ENCODE data around the gene RAB11FIP3. TPM values are rescaled to one million over a fixed set of nuclear protein-coding genes. Genes with fewer than 3 reads are reported as not detected.
A peak's percentile ranks its signal among the peaks of the same experiment; 100 is the strongest.

Gene RAB11FIP3
- total and polyA plus RNA-seq, 10 of the 15 experiments (the other 5 are each of a cell fraction or from before 2014, with no cell fraction given), result 1.2 to 27.3 (median 7.7) TPM

- no peak overlapping the region for H3K4me2 ChIP-seq (ENCODE audit: control insufficient read depth, insufficient read depth)
- H3K4me1 ChIP-seq (ENCODE audit: control insufficient read depth, insufficient read depth, low read length), result peaks cover 7% of the 10 kb centered on the region
- FAIRE-seq (no peak), ATAC-seq (no peak), DNase-seq (ENCODE audit: low read depth, low spot score) (no peak)
- TF ChIP-seq SMAD1 (IDR thresholded peaks at IDR 0.05; ENCODE audit: low read depth, partially characterized antibody) (no peak), NR2C2 (IDR thresholded peaks at IDR 0.05; ENCODE audit: borderline replicate concordance, control insufficient read depth, insufficient read length, low read depth) (no peak), HDAC2 (IDR thresholded peaks at IDR 0.05) (no peak), NKRF (conservative IDR thresholded peaks at IDR 0.05) (no peak), ZBTB11 (CRISPR knock-in tag; IDR thresholded peaks at IDR 0.05) (no peak), HDAC6 (IDR thresholded peaks at IDR 0.05; ENCODE audit: unreplicated experiment) (no peak), MTA2 (IDR thresholded peaks at IDR 0.05; ENCODE audit: low read depth) (no peak), CBX3 (IDR thresholded peaks at IDR 0.05; ENCODE audit: borderline replicate concordance, low read depth) (no peak), PAX8 (IDR thresholded peaks at IDR 0.05) (no peak), PAX5 (IDR thresholded peaks at IDR 0.05; ENCODE audit: borderline replicate concordance, low read depth, low read length) (no peak), MEF2B (IDR thresholded peaks at IDR 0.05; ENCODE audit: partially characterized antibody, poor library complexity, severe bottlenecking) (no peak), CHD4 (IDR thresholded peaks at IDR 0.05) (no peak), ELK1 (IDR thresholded peaks at IDR 0.05; ENCODE audit: low read depth, low read length) (no peak)
- H3K36me3 ChIP-seq (ENCODE audit: control insufficient read depth in 2 of 2, insufficient read depth in 2 of 2, low read length in 1 of 2), result no peaks in the 10 kb centered on the region
- no peak overlapping the region for H3K9ac ChIP-seq (ENCODE audit: control insufficient read depth, insufficient read depth, low read length)
- in situ Hi-C loops (cut with MboI), result no loop called here
- no peaks in the 10 kb centered on the region for H3K9me3 ChIP-seq (replicated peaks; ENCODE audit: control insufficient read depth, insufficient read depth, low read length)
- CTCF ChIA-PET, result interaction anchor here (0.7 to 1.2 kb wide), 2 partner anchors 39 to 81 kb away, joined by 3 to 4 read pairs; no protein-coding TSS in a partner anchor
- H3K27ac ChIP-seq (ENCODE audit: control insufficient read depth, insufficient read depth), result no peak overlapping the region
- RAD21 ChIA-PET (ENCODE audit: unreplicated experiment), result no interaction called here
- POLR2A ChIA-PET, result interaction anchor here (0.5 to 0.6 kb wide), 2 partner anchors 49 to 139 kb away, joined by 3 to 6 read pairs; no protein-coding TSS in a partner anchor
- BruUV-seq (replicated peaks), result TSS peak; percentile 32
- no peak overlapping the region for H3K4me3 ChIP-seq
- H2AFZ ChIP-seq (ENCODE audit: control insufficient read depth, low read depth, low read length), result no peak overlapping the region
- no peaks in the 10 kb centered on the region for H4K20me1 ChIP-seq (ENCODE audit: control insufficient read depth, insufficient read depth)
- H3K79me2 ChIP-seq (ENCODE audit: control insufficient read depth, insufficient read depth, low read length), result peaks cover 11% of the 10 kb centered on the region
- SMC1A ChIA-PET (ENCODE audit: uncharacterized antibody, unreplicated experiment), result interaction anchor here (0.6 to 0.7 kb wide), 2 partner anchors 102 to 103 kb away, joined by 3 to 4 read pairs; no protein-coding TSS in a partner anchor
- H3K27me3 ChIP-seq (replicated peaks in 1 of 2; ENCODE audit: control insufficient read depth in 2 of 2, insufficient read depth in 2 of 2, low read length in 1 of 2), result no peaks in the 10 kb centered on the region
- intact Hi-C loops (cut with micrococcal nuclease; ENCODE audit: unreplicated experiment), result no loop called here
- 97% methylated on average over 7 of the region's 7 CpGs for WGBS (ENCODE audit: insufficient coverage, insufficient replicate concordance, low lambda C conversion rate, missing lambda C conversion rate)
Observed at GRCh38 chr16:430904-431303, 5.5 kb downstream of the RAB11FIP3 start.
